Urothelium cell line (cell line): Measurements from ENCODE around the gene TMEM97.
A peak's percentile ranks its signal among the peaks of the same experiment; 100 is the strongest.

Source experiments
- DNase-seq: peaks from one replicate; pipeline ENCODE4 v3.0.0; 2011; ENCODE audit warnings: low spot score, mixed read lengths
- FAIRE-seq: peaks from 2 replicates; lab custom pipeline; 2011; peaks lifted over from hg19 to GRCh38; lab: Jason Lieb, UNC

Gene TMEM97

DNA sequence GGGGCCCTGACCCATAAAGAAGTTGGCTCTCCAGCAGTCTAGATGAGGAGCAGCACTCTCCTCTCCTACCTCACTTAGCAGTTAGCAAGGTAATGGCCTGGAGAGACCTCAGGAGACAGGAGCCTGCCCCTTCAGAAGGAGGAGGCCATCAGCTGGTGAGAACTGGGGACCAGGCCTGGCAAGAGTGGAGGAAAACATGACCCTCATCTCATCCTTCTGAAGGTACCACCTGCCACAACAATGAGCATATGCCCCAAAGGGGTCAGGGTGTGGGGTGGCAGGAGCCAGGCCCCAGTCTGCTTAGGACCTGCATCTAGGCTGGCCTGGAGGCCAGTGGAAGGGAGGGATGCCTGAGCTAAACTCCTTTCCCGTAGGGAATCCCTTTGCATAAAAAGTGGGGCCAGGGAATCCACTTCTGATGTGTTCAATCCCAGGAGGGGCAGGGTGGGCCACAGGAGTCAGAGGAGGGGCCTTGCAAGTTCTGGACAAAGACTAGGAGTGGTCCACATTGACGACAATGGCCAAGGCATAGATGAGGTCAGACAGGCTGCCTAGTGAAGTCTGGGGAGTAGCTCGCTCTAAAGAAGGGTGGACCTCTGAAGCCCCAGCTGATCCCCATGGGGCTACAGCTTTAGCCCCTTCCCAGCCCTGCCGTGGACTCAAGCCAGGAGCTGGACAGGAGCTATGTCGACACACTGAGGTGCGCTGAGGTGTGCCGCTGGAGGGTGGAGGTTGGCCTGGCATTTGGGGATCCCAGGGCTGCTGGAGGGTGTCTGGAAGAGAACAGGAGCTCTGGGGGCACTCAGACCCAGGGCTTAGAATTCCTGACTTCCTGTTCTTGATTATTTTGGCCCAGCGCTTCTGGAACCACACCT lies 45.0 kb downstream of the TMEM97 start:
- FAIRE-seq: no peak
- no peak for DNase-seq

DNA sequence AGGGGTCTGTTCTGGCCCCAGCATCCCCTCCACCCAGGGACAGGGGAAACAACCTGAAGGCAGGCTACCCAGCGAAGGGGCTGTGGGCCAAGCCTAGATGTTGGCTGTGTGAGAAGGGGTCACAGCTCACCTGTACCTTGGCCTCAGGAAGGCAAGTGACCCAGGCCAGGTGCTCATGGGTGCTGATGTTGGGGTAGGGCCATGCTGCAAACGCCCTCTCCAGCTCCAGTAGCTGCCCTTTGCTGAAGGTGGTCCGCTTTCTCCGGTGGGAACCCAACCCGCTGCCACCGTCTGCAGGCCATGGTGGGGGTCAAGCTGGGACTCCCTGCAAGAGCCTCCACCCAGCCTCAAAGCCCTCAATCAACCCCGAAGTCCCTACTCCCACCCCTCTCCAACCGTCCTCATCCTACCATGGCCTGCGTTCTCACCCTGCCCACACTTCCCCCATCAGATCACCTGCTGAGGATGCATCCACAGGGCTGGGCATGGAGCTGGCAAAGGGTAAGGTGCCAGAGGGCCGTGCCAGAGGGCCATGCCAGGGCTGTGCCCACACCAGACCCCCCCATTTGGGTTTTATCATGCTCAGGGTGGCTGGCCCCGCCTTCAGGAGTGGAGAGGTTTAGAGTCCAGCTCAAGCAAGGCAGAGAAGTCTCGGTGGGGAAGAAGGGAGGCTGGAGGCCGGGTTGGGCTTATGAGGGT lies 45.8 kb downstream of the TMEM97 start, which contains the start of gene SEBOX:
Gene SEBOX, minus strand, starts transcription at position 535 of the 699 bp plus-strand sequence. Its CDS starts 48 bp downstream, at position 487.
- FAIRE-seq (no peak), DNase-seq (no peak)

DNA sequence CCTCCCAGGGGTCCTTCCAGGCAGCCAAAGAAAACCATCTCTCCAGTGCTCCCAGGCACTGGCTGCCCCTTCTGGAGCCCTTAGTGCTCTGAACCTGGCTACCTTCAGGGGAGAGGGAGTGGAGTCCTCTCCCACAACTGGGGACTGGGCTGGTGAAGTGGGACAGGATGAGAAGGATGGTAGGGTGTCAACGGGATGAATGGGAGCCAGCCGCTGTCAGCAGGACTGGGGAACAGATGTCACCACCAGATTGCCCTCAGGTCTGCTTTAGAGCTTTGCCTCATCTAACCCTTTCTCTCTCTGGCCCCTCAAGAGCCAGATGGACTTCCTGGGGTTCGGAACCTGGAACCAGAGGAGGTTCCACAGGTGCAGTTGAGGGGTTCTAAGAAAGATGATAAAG lies 46.5 kb downstream of the TMEM97 start:
- FAIRE-seq: no peak
- no peak for DNase-seq

DNA sequence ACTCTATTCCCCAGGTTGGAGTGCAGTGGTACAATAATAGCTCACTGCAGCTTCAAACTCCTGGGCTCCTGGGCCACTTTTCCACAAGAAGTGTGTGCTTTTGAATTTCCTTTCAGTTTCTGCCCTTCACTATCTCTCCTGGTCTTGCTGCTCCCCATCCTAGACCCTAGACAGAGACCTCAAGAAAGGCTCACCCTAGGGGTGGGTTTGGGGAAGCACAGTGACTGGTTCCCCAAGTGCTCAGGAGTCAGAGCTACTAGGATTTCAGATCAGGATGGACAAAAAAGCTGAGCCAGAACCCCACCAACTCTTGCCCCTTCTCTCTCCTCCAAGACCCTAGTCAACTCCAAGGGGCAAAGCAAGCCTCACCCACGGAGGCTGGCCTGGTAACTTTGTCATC lies 47.6 kb downstream of the TMEM97 start:
- no peak for FAIRE-seq
- DNase-seq: no peak

DNA sequence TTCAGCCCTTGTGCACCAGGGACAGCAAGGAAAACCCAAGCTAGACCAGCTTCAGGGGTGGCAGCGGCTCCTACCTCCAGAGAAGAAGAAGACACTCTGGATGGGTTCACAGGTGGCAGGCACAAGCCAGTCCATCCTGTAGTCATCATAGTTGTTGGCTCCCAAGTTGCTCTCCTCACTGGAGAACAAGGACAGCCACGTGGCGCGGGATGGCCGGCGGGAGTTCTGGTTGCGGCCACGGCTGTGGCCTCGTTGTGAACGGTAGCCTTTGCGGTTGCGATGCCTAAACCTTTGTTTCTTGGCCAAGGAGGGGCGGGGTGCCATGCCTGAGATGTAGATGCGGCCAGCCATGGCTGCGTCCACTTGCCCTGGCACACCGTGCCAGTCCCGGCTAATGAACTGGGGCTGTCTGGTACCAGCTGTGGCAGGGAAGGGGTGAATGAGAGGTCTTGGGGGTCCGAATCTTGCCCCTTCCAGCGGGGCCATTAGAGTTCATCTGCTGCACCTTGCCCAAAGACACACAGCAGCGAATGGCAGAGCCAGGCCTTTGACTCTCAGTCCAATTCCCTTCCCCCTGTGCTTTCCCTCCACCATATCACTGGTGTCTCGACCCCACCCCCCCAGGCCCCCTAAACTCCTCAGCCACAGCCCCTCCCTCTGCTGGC lies 48.8 kb downstream of the TMEM97 start:
- FAIRE-seq: no peak
- no peak for DNase-seq

DNA sequence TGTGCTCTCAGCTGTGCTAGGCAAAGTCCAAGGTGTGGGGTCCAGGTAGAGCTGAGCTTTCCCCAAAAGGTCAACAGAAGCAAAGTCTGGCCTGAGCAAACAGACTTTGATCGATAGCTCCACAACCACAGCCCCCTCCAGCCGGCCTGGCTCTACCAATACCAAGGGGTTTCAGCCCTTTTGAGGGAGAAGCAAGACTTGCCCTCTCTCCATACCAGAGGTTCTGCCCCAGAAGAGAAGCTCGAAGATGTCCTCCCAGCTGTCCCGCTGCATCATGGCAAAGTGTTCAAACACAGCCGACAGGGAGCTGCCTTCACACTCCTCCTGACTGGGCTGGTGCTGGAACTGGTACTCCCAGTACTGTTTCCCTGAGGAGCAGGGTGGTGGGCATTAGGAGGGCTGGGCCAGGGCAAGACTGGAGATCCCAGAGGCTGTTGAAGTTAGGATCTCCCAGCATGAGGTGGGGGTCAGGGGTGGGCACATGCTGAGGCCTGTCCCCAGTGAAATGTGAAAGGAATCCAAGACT lies 49.4 kb downstream of the TMEM97 start:
- no peak for FAIRE-seq
- DNase-seq: no peak

DNA sequence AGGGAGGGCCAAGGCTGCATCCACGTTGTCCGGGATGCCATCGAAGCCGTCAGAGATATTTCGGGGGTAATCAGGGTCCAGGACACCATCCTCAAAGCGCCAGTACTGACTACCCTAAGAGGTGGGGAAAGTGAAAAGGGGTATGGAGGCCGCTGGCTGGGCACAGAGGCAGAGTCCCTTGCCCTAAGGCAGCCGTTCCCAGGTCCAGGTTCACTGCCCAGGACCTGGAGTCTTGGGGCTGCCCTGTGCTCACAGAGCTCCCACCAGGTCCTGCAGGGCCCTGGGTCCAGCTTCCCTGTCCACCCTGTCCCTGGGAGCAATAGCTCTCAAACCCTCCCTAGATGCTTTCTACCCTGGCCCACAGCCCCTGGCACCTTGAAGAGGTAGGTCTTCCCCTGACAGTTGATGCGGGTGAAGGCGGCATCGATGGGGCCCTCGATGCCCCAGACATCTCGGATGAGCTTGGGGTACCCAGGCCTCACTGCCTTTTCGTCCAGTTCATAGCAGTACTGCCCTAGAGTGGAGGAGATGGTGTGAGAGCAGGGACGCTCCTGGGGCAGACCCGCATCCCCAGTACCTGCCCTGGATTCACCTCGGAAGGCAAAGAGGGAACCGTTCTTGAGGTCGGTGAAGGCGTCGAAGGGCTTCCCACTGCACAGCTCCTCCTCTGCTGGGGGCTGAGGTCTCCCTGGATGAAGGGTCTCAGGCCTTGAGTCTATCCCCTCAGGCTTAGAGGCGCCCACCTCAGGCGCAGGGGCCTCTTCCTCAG lies 50.1 kb downstream of the TMEM97 start:
- DNase-seq: no peak
- FAIRE-seq: no peak

DNA sequence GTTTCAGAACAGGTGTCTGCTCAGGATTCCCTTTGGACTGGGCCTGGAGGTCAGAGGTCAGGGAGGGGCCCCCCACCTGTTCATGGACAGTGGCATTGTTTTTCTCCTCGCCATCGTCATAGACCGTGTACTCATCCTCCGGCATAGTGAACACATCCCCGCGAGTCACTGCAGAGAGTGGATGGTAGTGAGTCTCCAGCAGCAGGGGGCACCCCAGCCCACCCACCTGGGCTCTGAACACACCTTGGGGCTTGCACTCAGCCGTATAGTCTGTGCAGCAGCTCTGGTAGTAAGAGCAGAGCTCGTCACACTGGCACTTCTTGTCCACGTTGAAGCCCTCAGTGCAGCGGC lies 50.7 kb downstream of the TMEM97 start:
- FAIRE-seq (no peak), DNase-seq (no peak)

DNA sequence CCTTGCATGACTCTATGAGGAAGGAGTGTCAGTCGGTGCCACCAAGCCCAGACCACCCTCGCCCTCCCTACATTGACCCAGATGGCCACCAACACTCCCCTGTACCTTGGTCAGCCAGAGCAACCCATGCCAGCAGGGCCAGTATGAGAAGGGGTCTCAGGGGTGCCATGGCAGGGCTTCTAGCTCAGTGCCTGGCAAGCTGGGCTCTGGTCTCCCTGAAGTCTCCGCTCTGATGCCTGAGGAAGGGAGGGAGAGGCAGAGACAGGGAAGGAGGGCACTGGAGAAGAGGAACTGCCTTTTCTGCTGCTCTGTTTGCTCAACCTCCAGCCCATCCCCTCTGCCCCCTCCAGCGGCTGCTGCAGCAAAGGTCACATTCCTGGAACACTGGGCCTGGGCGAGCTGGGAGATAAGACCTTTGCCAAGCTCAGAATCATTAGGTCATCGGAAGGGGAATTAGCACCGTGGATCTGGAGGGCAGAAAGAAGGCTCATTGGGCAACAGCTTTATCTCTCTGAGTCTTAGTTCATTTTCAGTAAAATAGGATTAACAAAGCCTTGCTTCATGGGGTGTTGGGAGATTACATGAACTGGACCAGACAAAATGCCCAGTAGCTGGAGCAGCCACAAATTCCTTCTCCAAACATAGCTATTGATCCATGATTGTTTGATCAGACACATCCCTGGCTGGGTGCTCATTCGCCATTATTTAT lies 51.2 kb downstream of the TMEM97 start, which contains the start of gene VTN:
Gene VTN, minus strand, starts transcription at position 273 of the 709 bp plus-strand sequence. Its CDS starts 104 bp downstream, at position 169.
- DNase-seq (no peak), FAIRE-seq (no peak)

DNA sequence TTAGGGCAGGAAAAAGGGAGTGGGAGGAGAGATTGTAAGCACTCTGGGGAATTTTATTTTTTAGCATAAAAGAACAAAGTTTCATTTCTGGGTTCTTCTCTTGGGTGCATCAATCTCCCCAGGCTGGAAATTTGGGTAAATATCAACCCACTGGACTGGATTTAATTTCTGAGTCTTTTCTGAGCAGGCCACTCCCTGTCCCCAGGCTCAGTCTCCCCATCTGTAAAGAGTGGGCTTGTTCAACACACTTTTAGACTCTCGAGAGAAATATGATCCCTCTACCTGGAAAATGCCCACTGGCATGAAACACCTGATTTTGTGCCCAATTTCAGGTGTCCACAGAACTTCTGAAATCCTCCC lies 51.7 kb downstream of the TMEM97 start:
- FAIRE-seq: no peak
- DNase-seq: no peak

DNA sequence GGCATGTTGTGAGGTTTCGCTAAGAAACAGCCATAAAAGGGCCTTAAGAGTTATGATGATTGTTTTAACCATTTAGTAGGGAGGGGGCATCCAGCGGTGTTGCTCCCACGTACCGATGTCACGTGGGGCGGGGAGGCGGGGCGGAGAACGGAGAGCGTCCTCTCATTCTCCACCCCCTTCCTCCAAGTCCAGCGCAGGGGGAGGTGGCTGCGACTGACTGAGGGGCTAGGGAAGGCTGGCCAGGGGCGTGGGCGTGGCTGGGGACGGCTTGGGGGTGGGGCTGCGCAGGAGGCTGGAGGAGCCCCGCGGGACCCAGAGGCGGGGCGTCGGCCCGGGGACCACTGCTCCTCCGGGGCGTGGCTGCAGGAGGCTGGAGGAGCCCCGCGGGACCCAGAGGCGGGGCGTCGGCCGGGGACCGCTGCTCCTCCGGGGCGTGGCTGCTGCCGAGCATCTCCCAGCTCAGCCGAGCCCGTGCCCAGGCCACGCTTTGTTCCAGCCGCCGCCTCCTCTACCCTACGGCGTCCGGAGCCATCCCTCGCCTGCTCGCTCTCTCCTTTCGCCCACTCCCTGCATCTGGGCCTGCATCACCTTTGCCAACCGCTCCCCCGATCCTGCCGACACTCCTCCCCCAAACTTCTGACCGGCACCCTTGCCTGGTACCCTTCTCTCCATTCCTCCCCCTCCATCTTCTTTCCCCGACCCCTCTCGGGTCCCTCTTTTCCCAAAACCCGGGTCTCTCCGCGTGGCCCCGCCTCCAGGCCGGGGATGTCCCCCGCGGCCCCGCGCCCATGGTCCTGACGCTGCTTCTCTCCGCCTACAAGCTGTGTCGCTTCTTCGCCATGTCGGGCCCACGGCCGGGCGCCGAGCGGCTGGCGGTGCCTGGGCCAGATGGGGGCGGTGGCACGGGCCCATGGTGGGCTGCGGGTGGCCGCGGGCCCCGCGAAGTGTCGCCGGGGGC lies 52.5 kb downstream of the TMEM97 start, which contains the start of gene SARM1:
Gene SARM1, plus strand, starts transcription at position 450 of the 958 bp plus-strand sequence. Its CDS starts 339 bp downstream, at position 789.
- no peak for FAIRE-seq
- peak; percentile 79 for DNase-seq

DNA sequence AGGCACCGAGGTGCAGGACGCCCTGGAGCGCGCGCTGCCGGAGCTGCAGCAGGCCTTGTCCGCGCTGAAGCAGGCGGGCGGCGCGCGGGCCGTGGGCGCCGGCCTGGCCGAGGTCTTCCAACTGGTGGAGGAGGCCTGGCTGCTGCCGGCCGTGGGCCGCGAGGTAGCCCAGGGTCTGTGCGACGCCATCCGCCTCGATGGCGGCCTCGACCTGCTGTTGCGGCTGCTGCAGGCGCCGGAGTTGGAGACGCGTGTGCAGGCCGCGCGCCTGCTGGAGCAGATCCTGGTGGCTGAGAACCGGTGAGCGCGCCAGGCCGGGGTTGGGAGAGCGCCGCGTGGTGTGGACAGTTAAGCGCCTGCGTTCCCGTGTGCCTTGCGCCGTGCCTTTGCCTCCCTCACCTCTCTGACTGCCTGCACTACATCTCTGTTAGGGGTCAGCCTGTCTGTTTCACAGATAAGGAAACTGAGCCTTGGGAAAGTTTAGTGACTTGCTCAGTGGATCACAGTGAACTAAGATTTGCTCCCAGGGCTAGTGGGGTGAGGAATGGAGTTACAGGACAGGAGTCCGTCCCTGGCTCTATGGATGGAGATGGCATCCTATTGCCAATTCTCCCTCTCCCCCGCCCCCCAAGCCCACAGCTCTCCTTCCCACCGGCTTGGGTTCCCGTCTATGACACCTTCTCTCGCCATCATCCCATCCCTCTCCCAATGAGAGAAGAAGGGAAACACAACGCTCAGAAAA lies 53.4 kb downstream of the TMEM97 start:
- DNase-seq (no peak), FAIRE-seq (no peak)

DNA sequence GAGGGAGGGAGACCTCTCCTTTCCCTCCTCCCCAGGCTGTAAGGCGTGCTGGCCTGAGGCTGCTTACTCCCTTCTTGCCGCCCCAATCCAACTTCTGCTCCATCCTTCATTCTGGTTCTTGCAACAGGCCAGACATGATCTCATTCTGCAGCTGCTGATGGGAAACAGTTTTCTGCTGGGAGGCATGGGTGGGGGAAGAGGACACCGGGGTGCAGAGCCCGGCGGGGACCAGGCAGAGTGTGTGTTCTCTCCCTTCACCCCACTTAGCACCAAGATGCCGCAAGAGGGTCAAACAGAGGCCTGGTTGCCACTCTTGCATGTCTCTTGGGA lies 53.9 kb downstream of the TMEM97 start:
- DNase-seq: no peak
- FAIRE-seq: no peak
